GM19240 (cell line): Measurements from ENCODE around the gene GYG2.
"Not testable (repeated sequence)": the region's sequence is repeated elsewhere in the genome, so short reads cannot be mapped to it uniquely, and the experiment has no call there.

ENCODE experiments used
- DNase-seq: peaks from one replicate; pipeline ENCODE4 v3.0.0; 2011; ENCODE audit warnings: low spot score; ENCODE audit not compliant: insufficient read length

GYG2 gene

GRCh38 chrX:2867206-2867605 is 38.5 kb downstream of the GYG2 start:
- DNase-seq = no peak

- DNase-seq = no peak
Observed at GRCh38 chrX:2870650-2871049, 41.9 kb downstream of the GYG2 start.

DNA sequence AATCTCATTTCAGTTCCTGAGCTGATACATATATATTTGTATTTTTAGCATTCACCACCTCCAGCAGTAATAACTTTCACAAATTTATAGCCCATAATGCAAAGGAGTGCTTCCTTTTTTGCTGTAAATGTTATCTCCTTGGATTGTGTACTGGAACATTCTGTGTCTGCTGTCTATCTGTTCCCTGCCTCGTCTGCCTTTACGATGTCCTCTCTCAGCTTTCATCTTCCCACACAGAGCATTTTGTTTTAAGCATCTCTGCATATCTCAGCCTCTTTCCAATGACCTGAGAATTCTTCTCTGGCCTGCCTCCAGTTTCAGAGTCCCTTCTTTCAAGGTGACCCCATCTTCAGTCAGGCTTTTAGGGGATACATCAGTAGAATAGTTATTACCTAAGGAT is 43.1 kb downstream of the GYG2 start:
- DNase-seq = no peak

GRCh38 chrX:2872671-2873277 is 44.0 kb downstream of the GYG2 start:
- no peak for DNase-seq

DNA sequence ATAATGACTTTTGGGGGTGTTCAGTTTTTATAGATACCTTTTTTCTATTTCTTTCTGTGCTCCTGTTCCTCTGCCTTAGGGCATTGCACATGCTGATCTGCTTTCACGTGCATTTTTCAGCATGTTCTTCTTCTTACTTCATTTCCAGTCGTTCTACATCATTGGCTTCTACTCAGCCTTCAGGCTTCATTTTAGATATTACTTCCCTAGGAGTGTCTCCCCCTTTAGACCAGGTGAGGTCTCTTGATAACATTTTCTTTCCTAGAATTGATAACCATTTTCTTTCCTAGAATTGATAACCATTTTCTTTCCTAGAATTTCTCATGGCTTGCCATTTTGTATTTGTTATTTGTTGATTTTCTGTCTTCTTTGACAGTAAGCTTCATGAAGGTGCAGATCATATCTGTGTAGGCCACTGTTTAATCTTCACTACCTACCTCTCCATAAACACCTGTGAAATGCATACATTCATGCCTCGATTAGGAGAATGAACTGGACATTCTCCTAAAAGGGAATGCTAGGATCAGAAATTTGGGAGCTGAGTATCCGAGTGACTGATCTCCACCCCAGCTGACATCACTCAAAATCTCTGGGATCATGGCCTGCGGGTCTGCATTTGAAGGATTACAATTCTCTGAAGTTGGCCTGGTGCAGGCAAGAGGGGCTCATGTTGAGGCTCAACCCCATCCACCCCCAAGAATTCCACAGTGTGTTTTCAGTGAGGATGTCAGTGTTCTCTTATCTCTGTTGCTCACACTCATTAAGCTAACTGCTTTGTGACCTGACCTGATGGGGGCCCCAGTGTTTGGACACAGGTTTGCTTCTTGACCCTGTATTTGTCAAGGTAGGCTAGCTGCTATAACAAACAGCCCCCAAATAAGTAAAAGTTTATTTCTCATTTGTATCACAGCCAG is 45.7 kb downstream of the GYG2 start:
- DNase-seq = no peak

GRCh38 chrX:2875136-2875481 is 46.4 kb downstream of the GYG2 start:
- DNase-seq = no peak

GRCh38 chrX:2875798-2876399 is 47.2 kb downstream of the GYG2 start:
- DNase-seq = no peak

DNA sequence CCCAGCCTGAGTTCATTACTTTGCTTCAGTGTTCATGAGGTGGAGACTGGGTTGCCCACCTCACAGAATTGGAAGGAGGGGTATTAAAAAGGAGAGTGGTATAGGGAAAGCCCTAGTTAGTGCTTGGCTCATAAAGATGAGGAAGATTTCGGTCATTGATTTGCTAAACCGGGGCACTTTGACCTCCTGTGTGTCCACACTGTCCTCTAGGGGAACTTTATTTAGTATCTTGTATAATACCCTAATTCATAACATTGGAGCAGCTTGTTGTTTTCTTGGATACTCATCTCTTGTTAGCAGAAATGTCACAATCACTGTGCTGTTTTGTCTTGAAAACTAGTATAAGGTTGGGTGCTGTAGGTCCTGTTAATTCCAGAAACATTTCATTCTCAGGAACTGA is 49.8 kb downstream of the GYG2 start:
- no peak for DNase-seq

GRCh38 chrX:2879670-2880069 is 50.9 kb downstream of the GYG2 start:
- no peak for DNase-seq

DNA sequence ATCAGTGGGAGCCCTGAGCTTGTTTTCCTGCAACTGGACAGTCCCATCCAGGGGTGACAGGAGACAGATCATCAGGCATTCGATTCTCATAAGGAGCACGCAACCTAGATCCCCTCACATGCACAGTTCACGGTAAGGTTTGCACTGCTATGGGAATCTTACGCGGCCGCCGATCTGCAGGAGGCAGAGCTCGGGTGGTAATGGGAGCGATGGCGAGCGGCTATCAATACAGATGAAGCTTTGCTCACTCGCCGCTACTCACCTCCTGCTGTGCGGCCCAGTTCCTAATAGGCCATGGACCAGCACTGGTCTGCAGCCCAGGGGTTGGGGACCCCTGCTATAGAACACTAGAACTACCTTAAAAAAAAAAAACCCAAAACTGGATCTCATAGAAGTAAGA is 55.0 kb downstream of the GYG2 start:
- no peak for DNase-seq

DNA sequence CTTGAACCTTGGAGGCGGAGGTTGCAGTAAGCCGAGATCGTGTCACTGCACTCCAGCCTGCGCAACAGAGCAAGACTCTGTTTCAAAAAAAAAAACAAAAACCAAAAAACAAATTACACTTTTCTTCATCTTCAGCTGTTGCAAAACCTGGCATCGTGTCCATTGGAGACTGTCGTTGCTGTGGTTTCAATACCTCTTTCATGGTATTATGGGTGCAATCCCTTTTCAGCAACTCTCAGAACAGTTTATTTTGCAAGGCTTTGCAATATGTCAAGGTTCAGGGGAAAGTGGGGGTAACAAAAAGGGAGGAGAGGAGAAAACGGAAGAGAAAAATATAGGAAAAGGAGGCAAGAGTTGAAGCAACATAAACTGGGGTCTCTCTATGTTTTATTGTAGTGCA is 59.6 kb downstream of the GYG2 start:
- DNase-seq = no peak

- no peak for DNase-seq
Observed at GRCh38 chrX:2889045-2889605, 60.4 kb downstream of the GYG2 start.

DNA sequence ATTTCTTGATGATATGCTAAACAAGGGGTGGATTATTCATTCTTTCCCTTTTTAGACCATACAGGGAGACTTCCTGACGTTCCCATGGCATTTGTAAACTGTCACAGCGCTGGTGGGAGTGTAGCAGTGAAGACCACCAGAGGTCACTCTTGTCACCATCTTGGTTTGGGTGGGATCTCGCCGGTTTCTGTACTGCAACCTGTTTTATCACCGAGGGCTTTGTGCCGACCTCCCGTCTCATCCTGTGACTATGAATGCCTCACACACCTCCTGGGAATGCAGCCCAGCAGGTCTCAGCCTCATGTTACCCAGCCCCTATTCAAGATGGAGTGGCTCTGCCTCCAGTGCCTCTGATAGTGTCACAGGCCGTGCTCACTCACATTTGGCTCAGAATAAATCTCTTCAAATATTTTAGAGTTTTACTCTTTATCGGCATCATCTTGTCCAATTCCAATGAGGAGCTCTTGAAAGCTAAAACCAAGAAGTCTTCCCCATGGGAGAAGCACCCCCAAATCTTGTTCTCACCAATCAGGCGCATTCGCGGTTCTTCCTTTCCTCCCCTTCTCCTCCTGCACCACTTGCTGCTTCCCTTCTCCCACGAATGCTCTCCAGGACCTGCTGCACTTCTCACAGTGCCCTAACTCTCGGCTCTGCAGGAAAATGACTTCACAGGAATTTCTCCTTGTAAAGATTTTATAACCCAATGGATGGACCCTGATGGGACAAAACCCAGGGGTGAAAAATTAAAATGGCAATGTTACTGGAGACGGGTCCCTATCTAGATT is 61.2 kb downstream of the GYG2 start:
- not testable (repeated sequence) for DNase-seq

DNA sequence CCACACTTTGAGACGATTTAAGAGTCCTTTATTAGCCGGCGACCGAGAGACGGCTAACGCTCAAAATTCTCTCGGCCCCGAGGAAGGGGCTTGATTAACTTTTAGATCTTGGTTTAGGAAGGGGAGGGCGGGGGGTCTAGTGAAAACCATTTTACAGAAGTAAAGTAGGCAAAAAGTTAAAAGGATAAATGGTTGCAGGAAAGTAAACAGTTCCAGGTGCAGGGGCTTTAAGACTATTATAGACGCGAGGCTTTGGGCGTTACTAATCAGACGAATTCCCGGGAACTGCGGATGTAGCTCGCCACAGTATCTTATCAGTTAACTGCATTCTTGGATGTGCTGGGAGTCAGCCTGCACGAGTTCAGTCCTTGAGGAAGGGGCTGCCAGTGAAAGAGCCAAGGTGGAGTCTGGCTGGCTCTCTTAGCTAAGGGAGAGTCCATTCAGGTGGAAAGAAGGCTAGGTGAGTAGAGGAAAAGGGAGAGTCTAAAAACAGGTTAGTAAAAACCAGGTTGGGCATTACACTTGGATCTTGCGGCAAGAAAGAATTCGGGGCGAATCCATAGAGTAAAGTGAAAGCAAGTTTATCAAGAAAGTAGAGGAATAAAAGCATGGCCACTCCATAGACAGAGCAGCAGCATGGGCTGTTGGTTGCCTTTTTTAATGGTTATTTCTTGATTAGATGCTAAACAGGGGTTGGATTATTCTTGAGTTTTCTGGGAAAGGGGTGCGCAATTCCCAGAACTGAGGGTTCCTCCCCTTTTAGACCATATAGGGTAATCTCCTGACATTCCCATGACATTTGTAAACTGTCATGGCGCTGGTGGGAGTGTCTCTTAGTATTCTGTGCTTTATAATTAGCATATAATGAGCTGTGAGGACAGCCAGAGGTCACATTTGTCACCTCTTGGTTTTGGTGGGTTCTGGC is 62.1 kb downstream of the GYG2 start:
- not testable (repeated sequence) for DNase-seq

DNA sequence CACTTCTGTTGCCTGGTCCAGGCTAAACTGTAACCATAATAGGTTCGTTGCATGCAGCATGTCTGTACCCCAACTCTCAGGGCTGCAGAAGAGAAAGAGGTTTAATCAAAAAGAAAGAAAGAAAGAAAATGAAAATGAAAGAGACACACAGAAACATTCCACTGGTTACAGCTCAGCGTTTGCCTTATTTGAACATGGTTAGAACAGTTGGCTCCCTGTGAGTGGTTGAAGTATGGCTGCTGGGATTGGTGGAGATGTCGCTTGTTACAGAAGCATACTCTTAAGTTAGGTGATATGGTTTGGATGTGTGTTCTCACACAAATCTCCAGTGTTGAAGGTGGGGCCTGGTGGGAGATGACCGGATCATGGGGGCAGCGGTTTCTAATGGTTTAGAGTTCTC is 64.1 kb downstream of the GYG2 start:
- DNase-seq = no peak

DNA sequence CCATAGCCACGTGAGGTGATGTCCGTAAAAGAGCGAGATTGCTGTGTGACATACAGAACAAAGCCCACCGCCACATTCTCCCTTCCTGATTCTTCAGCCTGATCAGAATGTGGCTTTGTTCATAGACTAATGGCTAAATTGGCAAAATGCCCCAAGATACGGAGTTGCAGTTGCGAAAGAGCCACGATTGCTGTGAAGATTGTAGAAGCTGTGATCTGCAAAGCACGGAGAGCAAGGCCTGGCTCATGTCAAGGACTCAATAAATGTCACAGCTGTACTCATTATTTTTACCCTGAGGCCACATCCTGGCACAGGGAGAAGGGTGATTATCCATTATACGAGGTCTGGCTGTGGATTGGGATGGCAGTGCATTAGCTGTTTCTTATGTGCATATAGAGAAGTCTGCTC is 66.2 kb downstream of the GYG2 start:
- DNase-seq = no peak

- DNase-seq = no peak
Observed at GRCh38 chrX:2897311-2897689, 68.6 kb downstream of the GYG2 start.

- not testable (repeated sequence) for DNase-seq
Observed at GRCh38 chrX:2897690-2898623, 69.2 kb downstream of the GYG2 start.

- no peak for DNase-seq
Observed at GRCh38 chrX:2898846-2899512, 70.2 kb downstream of the GYG2 start.
